ENCODE data around the gene NMRAL1. TPM values are rescaled to one million over a fixed set of nuclear protein-coding genes. Genes with fewer than 3 reads are reported as not detected.

NMRAL1 gene
- total and polyA plus RNA-seq, 2 donors (not counting 1 experiment from before 2014, with no cell fraction given), result 48.6 to 68.8 TPM

DNA sequence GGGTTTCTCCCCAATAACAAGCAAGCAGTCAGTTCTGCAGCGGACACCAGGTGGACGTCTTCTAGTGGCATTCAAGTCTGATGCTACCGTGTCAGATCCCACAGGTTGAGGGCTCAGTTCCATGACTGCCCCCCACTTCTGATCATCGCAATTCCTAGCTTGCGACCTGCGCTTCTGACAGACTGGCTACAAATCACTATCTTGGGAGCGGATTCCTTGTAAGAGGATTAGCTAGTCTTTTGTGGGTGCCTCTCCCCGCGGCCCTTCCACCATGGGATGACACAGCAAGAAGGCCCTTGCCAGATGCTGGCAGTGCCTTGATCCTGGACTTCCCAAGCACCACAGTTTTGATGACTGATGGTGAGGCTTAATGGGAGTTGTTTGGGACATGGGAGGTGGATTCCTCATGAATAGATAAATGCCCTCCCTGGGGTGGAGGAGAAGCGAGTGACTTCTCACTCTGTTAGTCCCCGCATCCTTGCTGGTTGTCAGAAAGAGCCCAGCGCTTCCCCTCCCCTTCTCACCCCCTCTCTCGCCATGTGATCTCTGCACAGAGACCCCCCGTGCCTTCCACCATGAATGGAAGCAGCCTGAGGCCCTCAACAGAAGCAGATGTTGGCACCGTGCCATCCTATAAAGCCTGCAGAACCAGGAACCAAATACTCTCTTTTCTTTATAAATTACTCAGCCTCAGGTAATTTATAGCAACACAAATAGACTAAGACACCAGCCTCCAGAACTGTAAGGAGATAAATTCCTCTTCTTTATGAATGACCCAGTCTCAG lies 45.0 kb upstream of the NMRAL1 start:
- no peak overlapping the region for H3K4me2 ChIP-seq (replicated peaks; ENCODE audit: low read depth, low read length, poor library complexity, severe bottlenecking)
- no peaks in the 10 kb centered on the region for H4K20me1 ChIP-seq (ENCODE audit: control insufficient read depth, insufficient read depth, low read length, poor library complexity, severe bottlenecking)
- no peaks in the 10 kb centered on the region for H3K27me3 Mint-ChIP-seq
- ATAC-seq (ENCODE audit: low read depth), result no peak
- H3K9ac ChIP-seq (ENCODE audit: low read length), result no peak overlapping the region
- no peak overlapping the region for H2AFZ ChIP-seq (ENCODE audit: insufficient read depth, low read depth, low read length, poor library complexity, severe bottlenecking)
- H3K27ac ChIP-seq (ENCODE audit: low read length in 2 of 2), result no peak overlapping the region
- WGBS (ENCODE audit: insufficient coverage), result 83% methylated on average over 13 of the region's 15 CpGs
- POLR2A ChIA-PET, result interaction anchor here (0.7 kb wide), 1 partner anchor 23 kb away, joined by 5 read pairs; no protein-coding TSS in a partner anchor
- no peaks in the 10 kb centered on the region for H3K9me3 ChIP-seq (ENCODE audit: control extremely low read depth in 1 of 3, control insufficient read depth in 2 of 3, insufficient read depth in 1 of 3, low read length in 2 of 3)
- CTCF ChIA-PET, result no interaction called here
- peaks cover 16 to 24% of the 10 kb centered on the region in 2 donors for H3K4me1 ChIP-seq (ENCODE audit: control insufficient read depth in 2 of 2, insufficient read depth in 2 of 2, low read length in 2 of 2)
- H3K4me1 Mint-ChIP-seq, result peaks cover 20% of the 10 kb centered on the region
- H3K36me3 ChIP-seq (replicated peaks in 1 of 2; ENCODE audit: control extremely low read depth in 1 of 2, control insufficient read depth in 1 of 2, extremely low read depth in 1 of 2, insufficient read depth in 2 of 2, low read length in 1 of 2), result peaks cover 0 to 2% of the 10 kb centered on the region in 2 experiments
- H3K27me3 ChIP-seq (replicated peaks in 1 of 4; ENCODE audit: control extremely low read depth in 1 of 4, control insufficient read depth in 3 of 4, insufficient read depth in 4 of 4, low read length in 3 of 4), result no peaks in the 10 kb centered on the region
- peaks cover 59% of the 10 kb centered on the region for H3K79me2 ChIP-seq (ENCODE audit: control insufficient read depth, insufficient read depth, low read length)
- H3K9me3 Mint-ChIP-seq (ENCODE audit: insufficient read depth), result no peaks in the 10 kb centered on the region
- no peak for DNase-seq
- intact Hi-C loops (cut with micrococcal nuclease), result no loop called here
- no peak overlapping the region for H3K27ac Mint-ChIP-seq
- no peak overlapping the region for H3K4me3 ChIP-seq (ENCODE audit: control extremely low read depth in 1 of 5, extremely low read depth in 1 of 5, insufficient read depth in 1 of 5, low read depth in 2 of 5, low read length in 4 of 5)
- no peak for TF ChIP-seq EZH2 (IDR thresholded peaks at IDR 0.05; ENCODE audit: borderline replicate concordance, insufficient read depth, low read depth, low read length, poor library complexity, severe bottlenecking)
- TF ChIP-seq, protein P1, sequence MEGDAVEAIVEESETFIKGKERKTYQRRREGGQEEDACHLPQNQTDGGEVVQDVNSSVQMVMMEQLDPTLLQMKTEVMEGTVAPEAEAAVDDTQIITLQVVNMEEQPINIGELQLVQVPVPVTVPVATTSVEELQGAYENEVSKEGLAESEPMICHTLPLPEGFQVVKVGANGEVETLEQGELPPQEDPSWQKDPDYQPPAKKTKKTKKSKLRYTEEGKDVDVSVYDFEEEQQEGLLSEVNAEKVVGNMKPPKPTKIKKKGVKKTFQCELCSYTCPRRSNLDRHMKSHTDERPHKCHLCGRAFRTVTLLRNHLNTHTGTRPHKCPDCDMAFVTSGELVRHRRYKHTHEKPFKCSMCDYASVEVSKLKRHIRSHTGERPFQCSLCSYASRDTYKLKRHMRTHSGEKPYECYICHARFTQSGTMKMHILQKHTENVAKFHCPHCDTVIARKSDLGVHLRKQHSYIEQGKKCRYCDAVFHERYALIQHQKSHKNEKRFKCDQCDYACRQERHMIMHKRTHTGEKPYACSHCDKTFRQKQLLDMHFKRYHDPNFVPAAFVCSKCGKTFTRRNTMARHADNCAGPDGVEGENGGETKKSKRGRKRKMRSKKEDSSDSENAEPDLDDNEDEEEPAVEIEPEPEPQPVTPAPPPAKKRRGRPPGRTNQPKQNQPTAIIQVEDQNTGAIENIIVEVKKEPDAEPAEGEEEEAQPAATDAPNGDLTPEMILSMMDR (IDR thresholded peaks at IDR 0.05), result no peak
- H3K4me3 Mint-ChIP-seq, result no peak overlapping the region

All from B cell (primary cell).